D721Med (cell line): Measurements from ENCODE around the gene PFN1.
"Not testable (repeated sequence)": the region's sequence is repeated elsewhere in the genome, so short reads cannot be mapped to it uniquely, and the experiment has no call there.

Experiments
- DNase-seq: peaks from one replicate; pipeline ENCODE4 v3.0.0; 2011; ENCODE audit warnings: low spot score; ENCODE audit not compliant: insufficient read length
- FAIRE-seq: peaks from 2 replicates; lab custom pipeline; 2011; peaks lifted over from hg19 to GRCh38; lab: Jason Lieb, UNC
- TF ChIP-seq, protein P1 (sequence below): IDR thresholded peaks from 2 replicates; pipeline ENCODE4 v1.5.1; 2012; ENCODE audit warnings: mild to moderate bottlenecking, control low read depth; ENCODE audit not compliant: insufficient read depth; ENCODE audit errors: missing control alignments

Gene PFN1

GRCh38 chr17:4935650-4936049 is 12.7 kb downstream of the PFN1 start:
- no peak for DNase-seq
- no peak for FAIRE-seq
- TF ChIP-seq, protein P1, sequence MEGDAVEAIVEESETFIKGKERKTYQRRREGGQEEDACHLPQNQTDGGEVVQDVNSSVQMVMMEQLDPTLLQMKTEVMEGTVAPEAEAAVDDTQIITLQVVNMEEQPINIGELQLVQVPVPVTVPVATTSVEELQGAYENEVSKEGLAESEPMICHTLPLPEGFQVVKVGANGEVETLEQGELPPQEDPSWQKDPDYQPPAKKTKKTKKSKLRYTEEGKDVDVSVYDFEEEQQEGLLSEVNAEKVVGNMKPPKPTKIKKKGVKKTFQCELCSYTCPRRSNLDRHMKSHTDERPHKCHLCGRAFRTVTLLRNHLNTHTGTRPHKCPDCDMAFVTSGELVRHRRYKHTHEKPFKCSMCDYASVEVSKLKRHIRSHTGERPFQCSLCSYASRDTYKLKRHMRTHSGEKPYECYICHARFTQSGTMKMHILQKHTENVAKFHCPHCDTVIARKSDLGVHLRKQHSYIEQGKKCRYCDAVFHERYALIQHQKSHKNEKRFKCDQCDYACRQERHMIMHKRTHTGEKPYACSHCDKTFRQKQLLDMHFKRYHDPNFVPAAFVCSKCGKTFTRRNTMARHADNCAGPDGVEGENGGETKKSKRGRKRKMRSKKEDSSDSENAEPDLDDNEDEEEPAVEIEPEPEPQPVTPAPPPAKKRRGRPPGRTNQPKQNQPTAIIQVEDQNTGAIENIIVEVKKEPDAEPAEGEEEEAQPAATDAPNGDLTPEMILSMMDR = no peak

DNA sequence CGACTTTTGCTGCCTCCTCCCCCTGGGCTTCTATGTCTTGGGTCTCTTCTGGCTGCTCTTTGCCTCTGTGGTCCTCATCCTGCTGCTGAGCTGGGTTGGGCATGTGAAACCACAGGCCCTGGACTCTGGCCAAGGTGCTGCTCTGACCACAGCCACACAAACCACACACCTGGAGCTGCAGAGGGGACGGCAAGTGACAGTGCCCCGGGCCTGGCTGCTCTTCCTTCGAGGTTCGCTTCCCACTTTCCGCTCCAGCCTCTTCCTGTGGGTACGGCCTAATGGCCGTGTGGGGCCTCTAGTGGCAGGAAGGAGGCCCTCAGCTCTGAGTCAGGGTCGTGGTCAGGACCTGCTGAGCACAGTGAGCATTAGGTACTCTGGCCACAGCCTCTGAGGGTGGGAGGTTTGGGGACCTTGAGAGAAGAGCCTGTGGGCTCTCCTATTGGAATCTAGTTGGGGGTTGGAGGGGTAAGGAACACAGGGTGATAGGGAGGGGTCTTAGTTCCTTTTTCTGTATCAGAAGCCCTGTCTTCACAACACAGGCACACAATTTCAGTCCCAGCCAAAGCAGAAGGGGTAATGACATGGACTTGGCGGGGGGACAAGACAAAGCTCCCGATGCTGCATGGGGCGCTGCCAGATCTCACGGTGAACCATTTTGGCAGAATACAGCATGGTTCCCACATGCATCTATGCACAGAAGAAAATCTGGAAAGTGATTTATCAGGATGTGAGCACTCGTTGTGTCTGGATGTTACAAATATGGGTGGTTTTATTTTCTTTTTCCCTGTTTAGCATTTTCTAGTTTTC is 14.0 kb downstream of the PFN1 start:
- DNase-seq (no peak), FAIRE-seq (no peak)
- TF ChIP-seq, protein P1 = peak; percentile 11

- TF ChIP-seq, protein P1 = no peak
- FAIRE-seq = no peak
- DNase-seq = no peak
These were observed 14.7 kb downstream of the PFN1 start for GRCh38 chr17:4933646-4934045.

DNA sequence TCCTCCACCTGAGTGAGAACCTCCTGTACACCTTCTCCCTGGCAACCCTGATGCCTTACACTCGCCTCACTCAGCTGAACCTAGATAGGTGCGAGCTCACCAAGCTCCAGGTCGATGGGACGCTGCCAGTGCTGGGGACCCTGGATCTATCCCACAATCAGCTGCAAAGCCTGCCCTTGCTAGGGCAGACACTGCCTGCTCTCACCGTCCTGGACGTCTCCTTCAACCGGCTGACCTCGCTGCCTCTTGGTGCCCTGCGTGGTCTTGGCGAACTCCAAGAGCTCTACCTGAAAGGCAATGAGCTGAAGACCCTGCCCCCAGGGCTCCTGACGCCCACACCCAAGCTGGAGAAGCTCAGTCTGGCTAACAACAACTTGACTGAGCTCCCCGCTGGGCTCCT is 15.6 kb downstream of the PFN1 start:
- DNase-seq = no peak
- FAIRE-seq = no peak
- TF ChIP-seq, protein P1 = no peak

DNA sequence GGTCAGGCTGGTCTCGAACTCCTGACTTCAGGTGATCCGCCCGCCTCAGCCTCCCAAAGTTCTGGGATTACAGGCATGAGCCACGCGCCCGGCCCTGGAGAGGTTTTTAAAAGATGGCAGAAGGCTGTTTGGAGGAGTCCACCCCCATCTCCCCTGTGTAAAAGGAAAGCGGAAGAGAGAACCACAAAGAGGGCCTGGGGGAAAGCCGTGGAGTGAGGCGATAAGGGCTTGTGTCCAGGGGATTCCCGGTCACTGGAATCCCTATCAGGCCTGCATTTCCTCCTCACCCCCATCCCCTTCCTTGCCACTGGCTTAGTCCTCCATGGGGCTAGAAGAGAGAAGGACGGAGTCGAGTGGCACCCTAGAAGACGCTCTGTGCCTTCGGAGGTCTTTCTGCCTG is 16.4 kb downstream of the PFN1 start, which contains the start of gene GP1BA:
Gene GP1BA (plus strand): TSS at position 315 of the 400 bp plus-strand sequence. CDS start 328 bp downstream, outside the sequence.
- FAIRE-seq (no peak), DNase-seq (peak; percentile 2)
- TF ChIP-seq, protein P1 = no peak

- DNase-seq (no peak), FAIRE-seq (no peak)
- TF ChIP-seq, protein P1 = no peak
These were observed 19.4 kb downstream of the PFN1 start for GRCh38 chr17:4928881-4929280.

DNA sequence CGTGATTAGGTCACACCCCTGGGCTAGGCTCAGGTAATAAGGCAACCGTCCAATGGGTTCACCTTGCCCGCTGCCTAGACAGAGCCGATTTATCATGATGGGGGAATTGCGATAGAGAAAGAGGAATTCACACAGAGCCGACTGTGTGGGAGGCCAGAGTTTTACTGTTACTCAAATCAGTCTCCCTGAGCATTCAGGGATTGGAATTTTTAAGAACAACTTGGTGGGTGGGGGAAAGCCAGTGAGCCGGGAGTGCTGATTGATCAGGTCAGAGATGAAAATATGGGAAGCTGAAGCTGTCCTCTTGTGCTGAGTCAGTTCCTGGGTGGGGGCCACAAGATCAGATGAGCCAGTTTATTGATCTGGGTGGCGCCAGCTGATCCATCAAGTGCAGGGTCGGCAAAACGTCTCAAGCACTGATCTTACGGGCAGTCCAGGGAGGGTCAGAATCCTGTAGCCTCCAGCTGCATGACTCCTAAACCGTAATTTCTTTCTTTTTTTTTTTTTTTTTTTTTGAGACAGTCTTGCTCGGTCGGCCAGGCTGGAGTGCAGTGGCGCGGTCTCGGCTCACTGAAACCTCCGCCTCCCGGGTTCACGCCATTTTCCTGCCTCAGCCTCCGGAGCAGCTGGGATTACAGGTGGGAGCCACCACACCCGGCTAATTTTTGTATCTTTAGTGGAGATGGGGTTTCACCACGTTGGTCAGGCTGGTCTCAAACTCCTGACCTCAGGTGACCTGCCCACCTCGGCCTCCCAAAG is 21.6 kb downstream of the PFN1 start:
- FAIRE-seq, DNase-seq: not testable (repeated sequence)
